HCT116 (cell line): ENCODE data around the gene SLC2A9. TPM values are rescaled to one million over a fixed set of nuclear protein-coding genes. Genes with fewer than 3 reads are reported as not detected.

Experiments
- ATAC-seq: fragments of 200-7000 bp; cut with Tn5 transposase; 2 replicates; pipeline ENCODE4 v1.9.1; 2020; ENCODE audit warnings: mild to moderate bottlenecking, moderate library complexity
- BruUV-seq: library from RNA; stranded (reverse); fragments of 400-500 nt; replicated peaks from 2 replicates; lab custom pipeline; 2021; lab: Mats Ljungman, UMichigan
- CTCF ChIA-PET: fragments of 300-600 bp; sonication (Branson Sonifier 250); formaldehyde crosslinking; loops from one replicate; lab custom pipeline; 2021; ENCODE audit warnings: antibody characterized with exemption; lab: Charles Lee
- POLR2A ChIA-PET: fragments of 300-600, 350-600 bp; sonication (Branson Sonifier 250); formaldehyde crosslinking; loops from one replicate; lab custom pipeline; 2021; ENCODE audit warnings: antibody characterized with exemption; lab: Charles Lee
- RAD21 ChIA-PET, 2 experiments: fragments of 300-600 bp; sonication (Branson Sonifier 250); formaldehyde crosslinking; loops; one replicate each; lab custom pipeline; 2023; ENCODE audit warnings: low total read pairs in 2 of 2; ENCODE audit not compliant: uncharacterized antibody in 2 of 2, unreplicated experiment in 2 of 2, low non-redundant PET in 1 of 2; lab: Charles Lee
- DNase-seq: peaks from one replicate; pipeline ENCODE4 v3.0.0-alpha.2; 2010; ENCODE audit warnings: low read depth, low spot score
- H2AFZ ChIP-seq: fragments of 200-600 bp; shearing (Covaris generic), sonication (generic); 2 replicates; pipeline ENCODE4 v1.6.1; 2017; ENCODE audit warnings: low read depth, mixed run types, mixed read lengths, antibody characterized with exemption, low read length; ENCODE audit not compliant: poor library complexity, severe bottlenecking
- H3K27ac ChIP-seq: 2 replicates; pipeline ENCODE4 v1.5.1; 2012; ENCODE audit warnings: low read depth, low read length
- H3K27me3 ChIP-seq: fragments of 200-600 bp; sonication (generic); 2 replicates; pipeline ENCODE4 v1.6.1; 2016; ENCODE audit warnings: mixed run types, low read length, mixed read lengths; ENCODE audit not compliant: insufficient read depth
- H3K36me3 ChIP-seq, 2 experiments: fragments of 200-500 bp in 1 of 2; fragments of 200-600 bp in 1 of 2; sonication (Bioruptor generic) in 1 of 2; sonication (generic) in 1 of 2; 2 replicates each; pipeline versions ENCODE4 v1.5.1 to v1.6.1; 2014 to 2016; ENCODE audit warnings: low read length in 2 of 2, inconsistent platforms in 1 of 2, mixed read lengths in 1 of 2, mixed run types in 1 of 2; ENCODE audit not compliant: insufficient read depth in 2 of 2, control insufficient read depth in 1 of 2
- H3K4me1 ChIP-seq, 2 experiments: fragments of 200-600 bp in 1 of 2; sonication (generic) in 1 of 2; 2 replicates each; pipeline versions ENCODE4 v1.5.1 to v1.6.1; 2012 to 2017; ENCODE audit warnings: low read length in 2 of 2, inconsistent platforms in 1 of 2, mild to moderate bottlenecking in 1 of 2, mixed read lengths in 1 of 2, mixed run types in 1 of 2, moderate library complexity in 1 of 2; ENCODE audit not compliant: insufficient read depth in 2 of 2, control insufficient read depth in 1 of 2
- H3K4me2 ChIP-seq: fragments of 200-600 bp; sonication (generic); 2 replicates; pipeline ENCODE4 v1.6.1; 2017; ENCODE audit warnings: mixed run types, low read length, mixed read lengths
- H3K4me3 ChIP-seq, 2 experiments: fragments of 200-600 bp in 1 of 2; sonication (generic) in 1 of 2; replicated peaks in 1 of 2; 2 replicates each; pipeline ENCODE4 v1.5.1; 2011 to 2016; ENCODE audit warnings: low read length in 2 of 2, control low read depth in 1 of 2, low read depth in 1 of 2, mild to moderate bottlenecking in 1 of 2, mixed read lengths in 1 of 2, mixed run types in 1 of 2
- H3K79me2 ChIP-seq: fragments of 200-600 bp; sonication (generic); 2 replicates; pipeline ENCODE4 v1.6.1; 2017; ENCODE audit warnings: mild to moderate bottlenecking, mixed run types, low read length, moderate library complexity, mixed read lengths; ENCODE audit not compliant: insufficient read depth
- H3K9ac ChIP-seq: fragments of 200-600 bp; sonication (generic); 2 replicates; pipeline ENCODE4 v1.6.1; 2016; ENCODE audit warnings: low read length, mixed read lengths
- H3K9me2 ChIP-seq: fragments of 200-600 bp; sonication (generic), shearing (Covaris generic); 2 replicates; pipeline ENCODE4 v1.6.1; 2017; ENCODE audit warnings: mixed run types, mild to moderate bottlenecking, moderate library complexity; ENCODE audit not compliant: insufficient read depth
- H3K9me3 ChIP-seq, 2 experiments: fragments of 200-500 bp in 1 of 2; fragments of 200-600 bp in 1 of 2; sonication (Bioruptor generic) in 1 of 2; sonication (generic) in 1 of 2; 2 replicates each; pipeline ENCODE4 v1.6.1; 2014 to 2017; ENCODE audit warnings: low read length in 2 of 2, mixed read lengths in 2 of 2, inconsistent platforms in 1 of 2, low read depth in 1 of 2, mild to moderate bottlenecking in 1 of 2, mixed run types in 1 of 2, moderate library complexity in 1 of 2; ENCODE audit not compliant: control insufficient read depth in 1 of 2, insufficient read depth in 1 of 2
- H4K20me1 ChIP-seq: fragments of 200-600 bp; sonication (generic), shearing (Covaris generic); 2 replicates; pipeline ENCODE4 v1.6.1; 2017; ENCODE audit warnings: mixed run types, mild to moderate bottlenecking, moderate library complexity; ENCODE audit not compliant: insufficient read depth
- CBX3 ChIP-seq: IDR thresholded peaks from 2 replicates; pipeline ENCODE4 v1.6.1; 2012; ENCODE audit warnings: low read depth
- CEBPB ChIP-seq: IDR thresholded peaks from 2 replicates; pipeline ENCODE4 v1.6.1; 2012; ENCODE audit warnings: low read depth
- ELF1 ChIP-seq: IDR thresholded peaks from 2 replicates; pipeline ENCODE4 v1.6.1; 2012; ENCODE audit warnings: low read depth, borderline replicate concordance
- EZH2 ChIP-seq: fragments of 200-600 bp; sonication (generic); IDR thresholded peaks from 2 replicates; pipeline ENCODE4 v1.6.1; 2017; ENCODE audit warnings: antibody characterized with exemption, mixed run types
- EZH2phosphoT487 ChIP-seq: fragments of 200-600 bp; IDR thresholded peaks from 2 replicates; pipeline ENCODE4 v1.6.1; 2018; ENCODE audit warnings: antibody characterized with exemption, borderline replicate concordance
- POLR2AphosphoS5 ChIP-seq: IDR thresholded peaks from 2 replicates; pipeline ENCODE4 v1.6.1; 2011; ENCODE audit warnings: mild to moderate bottlenecking, low read depth, low read length, moderate library complexity
- SIN3A ChIP-seq: IDR thresholded peaks from 2 replicates; pipeline ENCODE4 v1.6.1; 2012; ENCODE audit warnings: low read depth
- SP1 ChIP-seq: IDR thresholded peaks from 2 replicates; pipeline ENCODE4 v1.6.1; 2012; ENCODE audit warnings: low read depth
- SRF ChIP-seq: IDR thresholded peaks from 2 replicates; pipeline ENCODE4 v1.6.1; 2012; ENCODE audit warnings: low read depth
- TCF7L2 ChIP-seq: IDR thresholded peaks from 2 replicates; pipeline ENCODE4 v1.7.0; 2011; ENCODE audit warnings: borderline replicate concordance, inconsistent platforms; ENCODE audit not compliant: insufficient read depth, insufficient read length; ENCODE audit errors: extremely low read depth
- YY1 ChIP-seq: IDR thresholded peaks from 2 replicates; pipeline ENCODE4 v1.6.1; 2011; ENCODE audit warnings: low read length, low read depth, moderate library complexity, mild to moderate bottlenecking; ENCODE audit not compliant: insufficient replicate concordance; ENCODE audit errors: extremely low read depth
- ZFX ChIP-seq: fragments of 450-650 bp; IDR thresholded peaks from 2 replicates; pipeline ENCODE4 v1.6.1; 2017
- ZNF274 ChIP-seq: fragments of 200-500 bp; sonication (Bioruptor generic); IDR thresholded peaks from 2 replicates; pipeline ENCODE4 v1.6.1; 2014; ENCODE audit warnings: mild to moderate bottlenecking, low read depth, low read length, inconsistent platforms
- intact Hi-C: fragments of 100-400 bp; cut with micrococcal nuclease; formaldehyde crosslinking; loops from 2 replicates; pipeline ENCODE4 v1.10.0; 2022
- total RNA-seq: library from RNA; stranded (reverse); gene quantifications from one replicate; pipeline ENCODE4 v1.2.1, GENCODE V29; 2021; ENCODE audit not compliant: unreplicated experiment
- TF ChIP-seq, protein P1 (sequence below): IDR thresholded peaks from 2 replicates; pipeline ENCODE4 v1.6.1; 2012
- TF ChIP-seq, protein P2 (sequence below): IDR thresholded peaks from 2 replicates; pipeline ENCODE4 v1.6.1; 2011; ENCODE audit warnings: mild to moderate bottlenecking, low read length, moderate library complexity; ENCODE audit not compliant: insufficient replicate concordance; ENCODE audit errors: extremely low read depth
- TF ChIP-seq, protein P3 (sequence below), 3 experiments: fragments of 200-600 bp in 1 of 3; sonication (generic) in 1 of 3; IDR thresholded peaks in 2 of 3; conservative IDR thresholded peaks in 1 of 3; 2 replicates each; pipeline ENCODE4 v1.5.1; 2012 to 2017; ENCODE audit warnings: low read depth in 2 of 3, low read length in 2 of 3, antibody characterized with exemption in 1 of 3, borderline replicate concordance in 1 of 3, control low read depth in 1 of 3, mild to moderate bottlenecking in 1 of 3, mixed read lengths in 1 of 3, mixed run types in 1 of 3, moderate library complexity in 1 of 3; ENCODE audit not compliant: insufficient read depth in 1 of 3

Gene SLC2A9
- total RNA-seq, 1 experiment from 2014 or later = 2.2 TPM

DNA sequence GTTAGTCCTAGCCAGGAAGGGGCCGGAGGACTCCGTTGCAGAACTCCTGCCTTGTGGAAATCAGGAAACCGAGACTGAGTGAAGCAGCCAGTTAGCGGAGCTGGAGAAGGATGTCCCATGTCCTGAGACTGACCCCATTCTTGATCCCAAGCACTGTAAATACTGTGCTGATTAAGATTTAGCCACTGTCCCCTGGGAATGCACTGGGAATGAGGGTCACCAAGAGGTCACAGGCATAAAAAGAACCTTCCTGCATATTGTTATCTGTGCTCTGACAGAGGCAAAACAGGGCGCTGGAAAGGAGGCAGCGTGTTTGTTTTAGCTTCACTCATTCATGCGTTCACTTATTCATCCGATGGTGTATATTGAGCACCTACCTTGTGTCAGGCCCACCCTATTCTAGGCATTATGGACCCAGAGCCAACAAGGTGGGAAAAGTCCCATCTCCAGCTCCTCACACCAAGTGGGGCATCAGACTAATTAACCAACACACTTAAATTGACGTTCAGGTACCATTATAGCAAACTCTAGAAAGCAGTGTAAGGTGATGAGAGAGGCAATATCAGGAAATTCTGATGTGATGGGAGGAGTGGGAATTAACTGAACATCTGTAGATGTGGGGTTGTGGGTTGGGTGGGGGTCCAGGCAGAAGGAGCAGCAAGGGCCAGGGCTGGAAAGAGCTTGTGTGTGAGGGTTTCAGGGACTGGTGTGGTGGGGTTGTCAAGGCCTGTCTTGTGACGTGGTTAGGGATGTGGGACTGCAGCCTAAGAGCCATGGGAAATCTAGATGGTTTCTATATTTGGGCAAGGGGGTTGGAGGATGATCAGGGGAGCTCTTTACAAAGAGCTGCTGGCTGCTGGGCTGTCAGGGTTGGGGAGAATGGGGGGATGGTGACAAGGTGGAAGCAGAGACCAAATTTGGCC is 10.6 kb upstream of the SLC2A9 start (continued):
- TF ChIP-seq EZH2 (no peak), EZH2phosphoT487 (no peak), CBX3 (no peak), SP1 (no peak), SRF (no peak)
- TF ChIP-seq, protein P1, sequence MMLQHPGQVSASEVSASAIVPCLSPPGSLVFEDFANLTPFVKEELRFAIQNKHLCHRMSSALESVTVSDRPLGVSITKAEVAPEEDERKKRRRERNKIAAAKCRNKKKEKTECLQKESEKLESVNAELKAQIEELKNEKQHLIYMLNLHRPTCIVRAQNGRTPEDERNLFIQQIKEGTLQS = no peak

DNA sequence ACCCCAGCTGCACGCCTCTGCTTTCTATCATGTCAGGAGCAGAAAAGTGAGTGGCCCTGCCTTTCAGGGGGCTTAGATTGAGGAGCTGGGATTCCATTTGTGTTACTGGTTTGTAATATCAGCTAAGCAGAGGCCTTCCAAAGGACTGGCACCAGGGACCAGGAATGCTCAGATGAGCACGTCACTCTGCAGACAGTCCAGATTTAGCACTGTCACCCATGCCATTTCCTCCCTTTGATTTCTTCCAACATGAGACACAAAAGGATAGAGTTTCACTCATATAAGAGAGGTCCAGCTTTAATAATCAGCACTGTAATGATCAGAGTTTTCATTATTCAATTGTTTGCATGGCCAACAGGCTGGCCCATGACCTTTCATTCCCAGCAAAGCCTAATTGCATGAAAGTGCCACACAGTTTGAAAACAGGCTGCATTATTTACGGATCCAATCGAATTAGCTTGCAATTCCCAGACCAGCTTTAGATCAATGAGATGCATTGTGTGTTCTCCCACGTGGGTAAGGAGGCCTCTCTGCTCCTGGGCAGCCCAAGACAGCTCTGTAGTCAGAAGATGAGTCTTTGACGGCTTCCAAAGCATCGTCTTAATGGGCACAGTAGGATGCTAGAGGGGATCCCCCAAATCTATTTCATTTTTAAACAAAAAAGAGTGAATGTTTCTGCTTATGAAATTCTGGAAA is 9.8 kb upstream of the SLC2A9 start:
- H3K9me3 ChIP-seq = no peaks in the 10 kb centered on the region
- no peak overlapping the region for H3K27ac ChIP-seq
- H3K4me2 ChIP-seq = no peak overlapping the region
- H2AFZ ChIP-seq = no peak overlapping the region
- peaks cover 12 to 29% of the 10 kb centered on the region in 2 experiments for H3K4me1 ChIP-seq
- TF ChIP-seq SIN3A = no peak
- TF ChIP-seq YY1 = no peak
- no peak for TF ChIP-seq TCF7L2
- no peak for TF ChIP-seq ZNF274
- TF ChIP-seq ELF1 = no peak
- no peak for TF ChIP-seq CEBPB
- TF ChIP-seq POLR2AphosphoS5 = no peak
- TF ChIP-seq, protein P2, sequence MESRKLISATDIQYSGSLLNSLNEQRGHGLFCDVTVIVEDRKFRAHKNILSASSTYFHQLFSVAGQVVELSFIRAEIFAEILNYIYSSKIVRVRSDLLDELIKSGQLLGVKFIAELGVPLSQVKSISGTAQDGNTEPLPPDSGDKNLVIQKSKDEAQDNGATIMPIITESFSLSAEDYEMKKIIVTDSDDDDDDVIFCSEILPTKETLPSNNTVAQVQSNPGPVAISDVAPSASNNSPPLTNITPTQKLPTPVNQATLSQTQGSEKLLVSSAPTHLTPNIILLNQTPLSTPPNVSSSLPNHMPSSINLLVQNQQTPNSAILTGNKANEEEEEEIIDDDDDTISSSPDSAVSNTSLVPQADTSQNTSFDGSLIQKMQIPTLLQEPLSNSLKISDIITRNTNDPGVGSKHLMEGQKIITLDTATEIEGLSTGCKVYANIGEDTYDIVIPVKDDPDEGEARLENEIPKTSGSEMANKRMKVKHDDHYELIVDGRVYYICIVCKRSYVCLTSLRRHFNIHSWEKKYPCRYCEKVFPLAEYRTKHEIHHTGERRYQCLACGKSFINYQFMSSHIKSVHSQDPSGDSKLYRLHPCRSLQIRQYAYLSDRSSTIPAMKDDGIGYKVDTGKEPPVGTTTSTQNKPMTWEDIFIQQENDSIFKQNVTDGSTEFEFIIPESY = no peak
- TF ChIP-seq, protein P3, sequence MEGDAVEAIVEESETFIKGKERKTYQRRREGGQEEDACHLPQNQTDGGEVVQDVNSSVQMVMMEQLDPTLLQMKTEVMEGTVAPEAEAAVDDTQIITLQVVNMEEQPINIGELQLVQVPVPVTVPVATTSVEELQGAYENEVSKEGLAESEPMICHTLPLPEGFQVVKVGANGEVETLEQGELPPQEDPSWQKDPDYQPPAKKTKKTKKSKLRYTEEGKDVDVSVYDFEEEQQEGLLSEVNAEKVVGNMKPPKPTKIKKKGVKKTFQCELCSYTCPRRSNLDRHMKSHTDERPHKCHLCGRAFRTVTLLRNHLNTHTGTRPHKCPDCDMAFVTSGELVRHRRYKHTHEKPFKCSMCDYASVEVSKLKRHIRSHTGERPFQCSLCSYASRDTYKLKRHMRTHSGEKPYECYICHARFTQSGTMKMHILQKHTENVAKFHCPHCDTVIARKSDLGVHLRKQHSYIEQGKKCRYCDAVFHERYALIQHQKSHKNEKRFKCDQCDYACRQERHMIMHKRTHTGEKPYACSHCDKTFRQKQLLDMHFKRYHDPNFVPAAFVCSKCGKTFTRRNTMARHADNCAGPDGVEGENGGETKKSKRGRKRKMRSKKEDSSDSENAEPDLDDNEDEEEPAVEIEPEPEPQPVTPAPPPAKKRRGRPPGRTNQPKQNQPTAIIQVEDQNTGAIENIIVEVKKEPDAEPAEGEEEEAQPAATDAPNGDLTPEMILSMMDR (IDR thresholded peaks at IDR 0.05 in 2 of 3, conservative IDR thresholded peaks at IDR 0.05 in 1 of 3; ENCODE audit: borderline replicate concordance in 1 of 3, insufficient read depth in 1 of 3, low read depth in 2 of 3, low read length in 2 of 3) = no peak
- TF ChIP-seq CBX3 = no peak
- no peak for TF ChIP-seq ZFX
- intact Hi-C loops = no loop called here
- no peak for ATAC-seq
- H3K4me3 ChIP-seq = no peak overlapping the region
- ChIA-PET RAD21 (no interaction called here), POLR2A (no interaction called here), CTCF (no interaction called here)
- H4K20me1 ChIP-seq = no peaks in the 10 kb centered on the region
- no TSS peak for BruUV-seq
- no peaks in the 10 kb centered on the region for H3K79me2 ChIP-seq
- no peaks in the 10 kb centered on the region for H3K9me2 ChIP-seq
- no peak overlapping the region for H3K9ac ChIP-seq
- no peak for DNase-seq
- no peaks in the 10 kb centered on the region for H3K36me3 ChIP-seq
- no peaks in the 10 kb centered on the region for H3K27me3 ChIP-seq
